Measurements from ENCODE around the gene FAM193A.

GRCh38 chr4:2750719-2751605 is 214.5 kb downstream of the FAM193A start:
- TF ChIP-seq CTCF (conservative IDR thresholded peaks at IDR 0.05; ENCODE audit: low read depth in 2 of 2) (no peak), REST (IDR thresholded peaks at IDR 0.05; ENCODE audit: unreplicated experiment) (no peak), EZH2 (IDR thresholded peaks at IDR 0.05; ENCODE audit: low read depth, unreplicated experiment) (no peak), POLR2AphosphoS5 (IDR thresholded peaks at IDR 0.05; ENCODE audit: low read depth) (no peak), ZNF331 (CRISPR knock-in tag; IDR thresholded peaks at IDR 0.05; ENCODE audit: low read depth) (no peak), EZH2phosphoT487 (IDR thresholded peaks at IDR 0.05; ENCODE audit: unreplicated experiment) (no peak), JUNB (IDR thresholded peaks at IDR 0.05; ENCODE audit: unreplicated experiment) (no peak), CREB1 (CRISPR knock-in tag; IDR thresholded peaks at IDR 0.05; ENCODE audit: low read depth) (no peak)
